ENCODE data around the gene SNAPC3.
"Not testable (repeated sequence)": the region's sequence is repeated elsewhere in the genome, so short reads cannot be mapped to it uniquely, and the experiment has no call there.

SNAPC3 gene

DNA sequence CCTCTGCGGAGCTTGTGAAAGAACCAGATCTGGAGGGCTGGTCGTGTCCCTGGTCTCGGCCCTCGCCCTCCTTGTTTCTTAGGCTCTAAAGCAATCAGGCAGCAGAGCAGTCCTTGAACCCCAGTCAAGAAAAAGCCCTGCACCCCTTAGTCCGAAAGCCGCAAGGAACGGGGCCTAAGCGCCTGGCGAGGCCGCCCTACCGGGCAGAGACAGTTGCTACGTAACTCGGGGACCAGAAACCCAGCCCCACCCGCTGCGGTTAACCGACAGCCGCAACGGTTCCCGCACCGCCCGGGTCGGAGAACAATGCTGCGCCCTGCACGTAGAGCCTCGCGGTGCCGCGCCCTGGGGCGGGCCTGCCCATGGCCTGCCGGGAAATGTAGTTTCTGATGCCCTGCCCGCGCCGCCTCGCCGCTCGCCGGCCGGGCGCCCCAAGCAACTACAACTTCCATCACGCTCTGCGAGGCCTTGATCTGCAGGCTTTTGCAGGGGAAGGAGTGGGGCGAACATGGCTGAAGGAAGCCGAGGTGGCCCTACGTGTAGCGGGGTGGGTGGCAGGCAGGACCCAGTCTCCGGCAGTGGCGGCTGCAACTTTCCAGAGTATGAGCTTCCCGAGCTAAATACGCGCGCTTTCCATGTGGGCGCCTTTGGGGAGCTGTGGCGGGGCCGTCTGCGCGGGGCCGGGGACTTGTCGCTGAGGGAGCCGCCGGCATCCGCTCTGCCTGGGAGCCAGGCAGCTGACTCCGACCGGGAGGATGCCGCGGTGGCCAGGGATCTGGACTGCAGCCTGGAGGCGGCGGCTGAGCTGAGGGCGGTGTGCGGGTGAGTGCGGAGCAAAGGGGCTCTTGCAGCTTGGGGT lies at the start of gene SNAPC3:
Gene SNAPC3 (plus strand): TSS at position 505 of the 859 bp plus-strand sequence. CDS start 4 bp downstream, at position 509.
- Histone ChIP-seq H3K9ac (ENCODE audit: insufficient read length) (peak within 1 kb of the TSS; percentile 81), H3K36me3 (ENCODE audit: insufficient read depth, low read length) (peaks cover 30% of the 10 kb centered on the region), H3K9me3 (ENCODE audit: low read depth, low read length) (no peaks in the 10 kb centered on the region), H3K27ac (peak within 1 kb of the TSS; percentile 65), H3K4me3 (peak within 1 kb of the TSS; percentile 92)
- TF ChIP-seq POLR2AphosphoS5 (IDR thresholded peaks at IDR 0.05; ENCODE audit: borderline replicate concordance, low read depth, low read length) (peak; percentile 93), FOXP2 (optimal IDR thresholded peaks at IDR 0.05; ENCODE audit: control extremely low read depth, extremely low read length, insufficient read depth) (no peak)
- peak; percentile 48 for DNase-seq (ENCODE audit: low read depth, low spot score)

GRCh38 chr9:15373881-15374280 lies 48.8 kb upstream of the SNAPC3 start:
- no peak for TF ChIP-seq POLR2AphosphoS5 (IDR thresholded peaks at IDR 0.05; ENCODE audit: borderline replicate concordance, low read depth, low read length)
- TF ChIP-seq FOXP2 (optimal IDR thresholded peaks at IDR 0.05; ENCODE audit: control extremely low read depth, extremely low read length, insufficient read depth): no peak
- TF ChIP-seq EZH2 (IDR thresholded peaks at IDR 0.05): no peak
- Histone ChIP-seq H3K27ac (no peak overlapping the region), H3K9me3 (ENCODE audit: low read depth, low read length) (no peaks in the 10 kb centered on the region), H3K36me3 (ENCODE audit: insufficient read depth, low read length) (no peaks in the 10 kb centered on the region), H3K9ac (ENCODE audit: insufficient read length) (no peak overlapping the region), H3K4me3 (no peak overlapping the region)
- no peak for DNase-seq (ENCODE audit: low read depth, low spot score)

DNA sequence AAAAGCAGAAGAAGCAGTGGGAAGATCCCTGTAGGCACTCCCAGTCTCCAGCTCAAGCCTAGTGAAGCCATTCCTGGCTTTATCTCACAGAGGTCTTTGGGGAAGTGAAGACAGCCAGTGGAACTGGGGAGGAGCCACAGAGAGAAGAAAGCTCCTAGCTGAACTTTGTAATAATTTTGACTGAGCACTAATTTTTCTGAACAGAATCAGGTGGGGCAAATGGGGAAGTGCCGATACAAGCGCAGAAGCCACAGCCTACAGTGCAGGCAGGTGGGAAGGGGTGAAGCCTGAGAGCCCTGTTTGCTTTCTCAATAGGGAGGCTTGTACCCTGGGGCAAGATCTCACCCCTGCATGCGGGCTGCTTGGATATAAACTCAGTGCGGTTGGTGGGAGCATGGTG lies 48.4 kb upstream of the SNAPC3 start:
- Histone ChIP-seq H3K9ac (ENCODE audit: insufficient read length) (no peak overlapping the region), H3K9me3 (ENCODE audit: low read depth, low read length) (no peaks in the 10 kb centered on the region), H3K36me3 (ENCODE audit: insufficient read depth, low read length) (no peaks in the 10 kb centered on the region), H3K27ac (no peak overlapping the region), H3K4me3 (no peak overlapping the region)
- TF ChIP-seq FOXP2 (optimal IDR thresholded peaks at IDR 0.05; ENCODE audit: control extremely low read depth, extremely low read length, insufficient read depth) (no peak), POLR2AphosphoS5 (IDR thresholded peaks at IDR 0.05; ENCODE audit: borderline replicate concordance, low read depth, low read length) (no peak), EZH2 (IDR thresholded peaks at IDR 0.05) (no peak)
- no peak for DNase-seq (ENCODE audit: low read depth, low spot score)

DNA sequence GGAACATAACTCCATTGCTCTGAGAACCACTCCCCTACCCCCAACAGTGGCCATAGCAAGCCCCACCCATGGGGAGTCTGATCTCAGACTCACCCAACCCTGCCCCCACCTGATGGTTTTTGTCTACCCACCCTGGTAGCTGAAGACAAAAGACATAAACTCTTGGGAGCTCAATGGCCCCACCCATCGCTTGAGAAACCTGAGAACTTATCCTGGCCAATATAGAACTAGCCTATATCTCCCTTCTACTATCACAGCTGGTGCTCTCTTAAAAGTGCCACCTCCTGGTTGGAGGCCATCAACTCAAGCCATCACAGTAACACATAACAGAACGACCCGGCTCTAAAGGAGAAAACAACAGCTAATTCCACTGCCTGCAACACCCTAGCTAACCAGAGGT lies 47.9 kb upstream of the SNAPC3 start:
- no peak overlapping the region for H3K4me3 ChIP-seq
- TF ChIP-seq EZH2 (IDR thresholded peaks at IDR 0.05) (no peak), FOXP2 (optimal IDR thresholded peaks at IDR 0.05; ENCODE audit: control extremely low read depth, extremely low read length, insufficient read depth) (no peak)
- no peak for DNase-seq (ENCODE audit: low read depth, low spot score)
- H3K27ac ChIP-seq: no peak overlapping the region
- H3K36me3 ChIP-seq (ENCODE audit: insufficient read depth, low read length): no peaks in the 10 kb centered on the region
- no peak overlapping the region for H3K9ac ChIP-seq (ENCODE audit: insufficient read length)
- no peaks in the 10 kb centered on the region for H3K9me3 ChIP-seq (ENCODE audit: low read depth, low read length)

DNA sequence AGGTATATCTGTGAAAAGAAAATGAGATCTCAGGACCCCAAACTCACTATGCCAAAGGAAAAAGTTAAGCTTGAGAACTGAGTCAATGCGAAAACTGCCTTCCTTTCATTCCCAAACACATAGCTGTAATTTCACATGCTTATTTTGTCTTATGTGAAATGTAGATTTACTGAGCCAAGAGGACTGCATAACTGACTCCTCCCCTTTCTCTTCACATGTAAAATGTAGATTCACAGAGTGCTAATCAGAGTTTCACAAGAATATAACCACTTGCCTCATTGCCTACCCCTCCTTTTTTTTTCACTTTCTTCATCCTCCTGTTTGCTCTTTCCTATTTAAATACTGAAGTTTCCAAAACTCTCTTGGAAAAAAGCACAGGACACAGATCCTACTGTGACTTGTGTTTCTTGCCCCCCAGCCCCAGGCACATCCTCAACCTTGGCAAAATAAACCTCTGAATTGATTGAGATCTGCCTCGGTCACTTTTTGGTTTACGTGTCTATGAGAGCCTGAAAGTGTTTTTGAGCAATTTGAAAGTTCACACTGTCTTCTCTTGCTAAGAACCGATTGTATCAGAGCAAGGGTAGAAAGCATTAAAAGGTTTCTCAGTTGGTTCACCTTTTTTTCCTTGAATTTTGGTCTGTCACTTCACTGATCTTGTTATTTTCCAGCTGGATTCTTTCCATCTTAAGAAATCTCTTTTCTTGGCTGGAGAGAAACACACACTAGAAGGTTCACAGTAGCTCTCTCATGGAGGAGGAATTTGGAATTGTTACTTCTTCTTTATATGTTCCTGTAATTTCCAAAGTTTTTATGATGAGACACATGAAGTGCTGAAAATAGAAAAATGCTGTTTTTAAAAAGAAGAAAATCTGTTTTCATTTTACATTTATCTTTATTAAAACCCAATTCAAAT lies 44.8 kb upstream of the SNAPC3 start:
- Histone ChIP-seq H3K36me3 (ENCODE audit: insufficient read depth, low read length) (no peaks in the 10 kb centered on the region), H3K4me3 (no peak overlapping the region), H3K9ac (ENCODE audit: insufficient read length) (no peak overlapping the region), H3K9me3 (ENCODE audit: low read depth, low read length) (no peaks in the 10 kb centered on the region), H3K27ac (no peak overlapping the region)
- no peak for DNase-seq (ENCODE audit: low read depth, low spot score)
- TF ChIP-seq FOXP2 (optimal IDR thresholded peaks at IDR 0.05; ENCODE audit: control extremely low read depth, extremely low read length, insufficient read depth) (no peak), POLR2AphosphoS5 (IDR thresholded peaks at IDR 0.05; ENCODE audit: borderline replicate concordance, low read depth, low read length) (no peak), EZH2 (IDR thresholded peaks at IDR 0.05) (no peak)

GRCh38 chr9:15379317-15379716 lies 43.4 kb upstream of the SNAPC3 start:
- H3K4me3 ChIP-seq; H3K9ac ChIP-seq (ENCODE audit: insufficient read length); H3K9me3 ChIP-seq (ENCODE audit: low read depth, low read length); H3K36me3 ChIP-seq (ENCODE audit: insufficient read depth, low read length); H3K27ac ChIP-seq; DNase-seq (ENCODE audit: low read depth, low spot score): not testable (repeated sequence)

DNA sequence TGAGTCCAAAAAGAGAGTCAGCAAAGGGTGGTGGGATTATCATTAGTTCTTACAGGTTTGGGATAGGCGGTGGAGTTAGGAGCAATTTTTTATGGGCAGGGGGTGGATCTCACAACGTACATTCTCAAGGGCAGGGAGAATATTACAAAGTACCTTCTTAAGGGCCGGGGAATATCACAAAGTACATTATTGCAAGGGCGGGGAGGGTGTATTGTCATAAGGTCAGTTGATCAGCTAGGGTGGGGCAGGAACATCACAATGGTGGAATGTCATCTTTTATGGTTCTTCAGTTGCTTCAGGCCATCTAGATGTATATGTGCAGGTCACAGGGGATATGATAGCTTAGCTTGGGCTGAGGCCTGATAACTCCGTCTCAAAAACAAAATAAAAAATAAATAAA lies 42.8 kb upstream of the SNAPC3 start:
- DNase-seq (ENCODE audit: low read depth, low spot score); H3K36me3 ChIP-seq (ENCODE audit: insufficient read depth, low read length); H3K9me3 ChIP-seq (ENCODE audit: low read depth, low read length); H3K27ac ChIP-seq; H3K4me3 ChIP-seq; H3K9ac ChIP-seq (ENCODE audit: insufficient read length): not testable (repeated sequence)

- Histone ChIP-seq H3K36me3 (ENCODE audit: insufficient read depth, low read length) (no peaks in the 10 kb centered on the region), H3K4me3 (no peak overlapping the region), H3K9me3 (ENCODE audit: low read depth, low read length) (no peaks in the 10 kb centered on the region), H3K27ac (no peak overlapping the region), H3K9ac (ENCODE audit: insufficient read length) (no peak overlapping the region)
- no peak for DNase-seq (ENCODE audit: low read depth, low spot score)
- TF ChIP-seq EZH2 (IDR thresholded peaks at IDR 0.05): no peak
- no peak for TF ChIP-seq FOXP2 (optimal IDR thresholded peaks at IDR 0.05; ENCODE audit: control extremely low read depth, extremely low read length, insufficient read depth)
- TF ChIP-seq POLR2AphosphoS5 (IDR thresholded peaks at IDR 0.05; ENCODE audit: borderline replicate concordance, low read depth, low read length): no peak
Measured at GRCh38 chr9:15381491-15381890, 41.2 kb upstream of the SNAPC3 start.

Data from SK-N-MC (cell line).